Upper lobe of left lung (tissue), 6 donors: ENCODE results near the gene AP2A2. TPM values are rescaled to one million over a fixed set of nuclear protein-coding genes. Genes with fewer than 3 reads are reported as not detected.
A peak's percentile ranks its signal among the peaks of the same experiment; 100 is the strongest.

Experiments
- ATAC-seq, 2 donors: fragments of 200-7000 bp; cut with Tn5 transposase; one replicate each; pipeline ENCODE4 v1.9.1; 2022; ENCODE audit warnings: mild to moderate bottlenecking in 2 of 2, moderate library complexity in 2 of 2; ENCODE audit not compliant: low FRiP score in 2 of 2
- DNase-seq, 2 donors: peaks; one replicate each; pipeline ENCODE4 v3.0.0-alpha.2; 2019 to 2020
- H3K27ac ChIP-seq, 4 donors: fragments of 200-600 bp; sonication (generic); one replicate each; pipeline ENCODE4 v1.5.1; 2016 to 2019
- H3K27me3 ChIP-seq, 4 donors: fragments of 200-600 bp; sonication (generic); one replicate each; pipeline ENCODE4 v1.5.1; 2017 to 2019
- H3K36me3 ChIP-seq, 4 donors: fragments of 200-600 bp; sonication (generic); one replicate each; pipeline ENCODE4 v1.5.1; 2016 to 2019
- H3K4me1 ChIP-seq, 4 donors: fragments of 200-600 bp; sonication (generic); one replicate each; pipeline ENCODE4 v1.5.1; 2018 to 2019
- H3K4me3 ChIP-seq, 4 donors: fragments of 200-600 bp; sonication (generic); one replicate each; pipeline ENCODE4 v1.5.1; 2017 to 2019; ENCODE audit warnings: mild to moderate bottlenecking in 2 of 4, moderate library complexity in 1 of 4
- H3K9me3 ChIP-seq, 4 donors: fragments of 200-600 bp; sonication (generic); one replicate each; pipeline ENCODE4 v1.5.1; 2018 to 2019
- EP300 ChIP-seq, 4 donors: sonication (generic); formaldehyde crosslinking; IDR thresholded peaks; one replicate each; pipeline ENCODE4 v1.5.1; 2017; ENCODE audit warnings: antibody characterized with exemption in 4 of 4, control low read depth in 2 of 4
- POLR2A ChIP-seq, 4 donors: fragments of 450-650 bp; IDR thresholded peaks; one replicate each; pipeline ENCODE4 v1.5.1; 2016 to 2017; ENCODE audit warnings: antibody characterized with exemption in 4 of 4, mild to moderate bottlenecking in 2 of 4
- POLR2AphosphoS5 ChIP-seq, 2 donors: sonication (generic); formaldehyde crosslinking; IDR thresholded peaks; one replicate each; pipeline ENCODE4 v1.5.1; 2017; ENCODE audit warnings: antibody characterized with exemption in 2 of 2
- WGBS, 2 donors: methylation state at CpG; one replicate each; pipeline ENCODE4 v1.1.5; 2017 to 2018; 5-methylcytosine and 5-hydroxymethylcytosine counted together
- small RNA-seq, 4 donors: library from RNA; depleted of rRNA; stranded (forward); fragments of <200 nt; gene quantifications; one replicate each; pipeline ENCODE3, GENCODE V24; 2016
- total RNA-seq, 6 donors: library from RNA; depleted of rRNA in 4 of 6; stranded (reverse); fragments of >200 nt in 4 of 6; gene quantifications; one replicate each; pipeline versions ENCODE4 v1.1.0 to v1.2.1, GENCODE V29; 2016 to 2021
- TF ChIP-seq, protein P1 (sequence below), 6 experiments: fragments of 450-650 bp in 4 of 6; fragments of 200-600 bp in 2 of 6; sonication (generic) in 2 of 6; IDR thresholded peaks; one replicate each; pipeline ENCODE4 v1.5.1; 2016 to 2019; ENCODE audit warnings: antibody characterized with exemption in 6 of 6
- donor health status: DM: no; HTN: no; CAD: no; lungs with moderate emphysema.
- donor health status: DM: no; HTN: yes; CAD: no; lungs with severe emphysema.

AP2A2 gene
- total RNA-seq, 6 donors from 2014 or later, result 55.7 to 273 (median 103) TPM

GRCh38 chr11:1057806-1058205, 132.1 kb downstream of the AP2A2 start:
- Histone ChIP-seq H3K27ac (no peak overlapping the region), H3K36me3 (no peaks in the 10 kb centered on the region), H3K4me3 (no peak overlapping the region), H3K27me3 (no peaks in the 10 kb centered on the region), H3K9me3 (no peaks in the 10 kb centered on the region), H3K4me1 (peaks cover 0 to 8% (median 5%) of the 10 kb centered on the region in 4 donors)
- 91 to 93% methylated on average over 16 of the region's 16 CpGs for WGBS, 2 donors
- no peak for TF ChIP-seq EP300 (IDR thresholded peaks at IDR 0.05)
- TF ChIP-seq POLR2A (IDR thresholded peaks at IDR 0.05), result no peak
- DNase-seq (peak in 1 of 2 donors; percentile 57), ATAC-seq (no peak)

DNA sequence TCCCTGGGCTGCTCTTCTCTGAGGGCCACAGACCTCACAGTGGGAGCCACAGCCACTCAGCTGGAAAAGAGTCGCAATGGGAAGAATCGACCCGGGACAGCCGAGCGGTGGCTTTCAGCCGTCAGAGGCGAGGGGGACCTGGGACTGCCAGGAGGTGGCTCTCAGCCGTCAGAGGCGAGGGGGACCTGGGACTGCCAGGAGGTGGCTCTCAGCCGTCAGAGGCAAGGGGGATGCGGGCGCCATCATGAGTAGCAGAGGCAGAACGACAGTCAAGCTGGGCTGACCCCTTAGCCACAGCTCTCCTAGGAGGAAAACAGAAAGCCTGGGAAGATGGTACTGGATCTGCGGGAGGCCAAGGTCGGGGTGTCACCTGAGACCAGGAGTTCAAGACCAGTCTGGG, 134.1 kb downstream of the AP2A2 start:
- ATAC-seq (no peak), DNase-seq (peak in 1 of 2 donors; percentile 20)
- TF ChIP-seq, protein P1, sequence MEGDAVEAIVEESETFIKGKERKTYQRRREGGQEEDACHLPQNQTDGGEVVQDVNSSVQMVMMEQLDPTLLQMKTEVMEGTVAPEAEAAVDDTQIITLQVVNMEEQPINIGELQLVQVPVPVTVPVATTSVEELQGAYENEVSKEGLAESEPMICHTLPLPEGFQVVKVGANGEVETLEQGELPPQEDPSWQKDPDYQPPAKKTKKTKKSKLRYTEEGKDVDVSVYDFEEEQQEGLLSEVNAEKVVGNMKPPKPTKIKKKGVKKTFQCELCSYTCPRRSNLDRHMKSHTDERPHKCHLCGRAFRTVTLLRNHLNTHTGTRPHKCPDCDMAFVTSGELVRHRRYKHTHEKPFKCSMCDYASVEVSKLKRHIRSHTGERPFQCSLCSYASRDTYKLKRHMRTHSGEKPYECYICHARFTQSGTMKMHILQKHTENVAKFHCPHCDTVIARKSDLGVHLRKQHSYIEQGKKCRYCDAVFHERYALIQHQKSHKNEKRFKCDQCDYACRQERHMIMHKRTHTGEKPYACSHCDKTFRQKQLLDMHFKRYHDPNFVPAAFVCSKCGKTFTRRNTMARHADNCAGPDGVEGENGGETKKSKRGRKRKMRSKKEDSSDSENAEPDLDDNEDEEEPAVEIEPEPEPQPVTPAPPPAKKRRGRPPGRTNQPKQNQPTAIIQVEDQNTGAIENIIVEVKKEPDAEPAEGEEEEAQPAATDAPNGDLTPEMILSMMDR (IDR thresholded peaks at IDR 0.05), result no peak
- no peak for TF ChIP-seq POLR2A (IDR thresholded peaks at IDR 0.05)
- TF ChIP-seq POLR2AphosphoS5 (IDR thresholded peaks at IDR 0.05), result no peak
- TF ChIP-seq EP300 (IDR thresholded peaks at IDR 0.05), result no peak

DNA sequence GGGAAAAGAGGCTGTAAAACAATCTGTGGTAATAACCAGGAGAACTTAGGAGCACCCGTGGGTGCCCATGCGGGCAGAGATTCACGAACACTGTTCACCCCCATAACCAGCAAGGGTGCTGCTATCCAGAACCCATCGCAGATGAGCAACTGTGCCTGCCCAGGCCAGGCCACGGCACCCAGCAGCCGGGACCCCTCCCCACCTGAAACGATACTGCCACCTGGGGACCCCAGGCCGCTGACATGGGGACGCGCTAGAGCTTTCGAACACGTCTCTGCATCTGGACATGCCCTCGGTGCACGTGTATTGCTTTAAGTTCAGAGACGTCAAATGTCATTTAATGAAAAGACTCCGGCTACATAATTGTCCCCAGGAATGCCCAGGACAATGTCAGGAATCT, 134.7 kb downstream of the AP2A2 start:
- TF ChIP-seq POLR2AphosphoS5 (IDR thresholded peaks at IDR 0.05), result no peak
- TF ChIP-seq POLR2A (IDR thresholded peaks at IDR 0.05), result no peak
- TF ChIP-seq, protein P1 (IDR thresholded peaks at IDR 0.05), result no peak
- no peak for TF ChIP-seq EP300 (IDR thresholded peaks at IDR 0.05)
- 85 to 94% methylated on average over 15 to 16 of the region's 16 CpGs for WGBS, 2 donors
- H3K27me3 ChIP-seq, result no peaks in the 10 kb centered on the region
- no peak overlapping the region for H3K4me3 ChIP-seq
- H3K9me3 ChIP-seq, result no peaks in the 10 kb centered on the region
- H3K4me1 ChIP-seq, result no peaks in the 10 kb centered on the region
- peak in 1 of 2 donors; percentile 12 for ATAC-seq
- peak; percentile 13 to 53 for DNase-seq
- H3K27ac ChIP-seq, result no peak overlapping the region
- H3K36me3 ChIP-seq, result no peaks in the 10 kb centered on the region

More for the DNA sequence above, 134.1 kb downstream of the AP2A2 start:
- H3K27ac ChIP-seq, result no peak overlapping the region
- H3K4me3 ChIP-seq, result no peak overlapping the region
- no peaks in the 10 kb centered on the region for H3K9me3 ChIP-seq
- WGBS, 2 donors, result 72 to 88% methylated on average over 13 to 15 of the region's 15 CpGs
- peaks cover 0 to 3% (median 0%) of the 10 kb centered on the region in 4 donors for H3K4me1 ChIP-seq
- H3K27me3 ChIP-seq, result no peaks in the 10 kb centered on the region
- no peaks in the 10 kb centered on the region for H3K36me3 ChIP-seq

- 66 to 73% methylated on average over 18 of the region's 18 CpGs for WGBS, 2 donors
- no peaks in the 10 kb centered on the region for H3K4me1 ChIP-seq
- DNase-seq, result peak in 1 of 2 donors; percentile 21
- no peaks in the 10 kb centered on the region for H3K36me3 ChIP-seq
- H3K27ac ChIP-seq, result no peak overlapping the region
- peak; percentile 34 to 61 for ATAC-seq
- no peak overlapping the region for H3K4me3 ChIP-seq
- no peaks in the 10 kb centered on the region for H3K9me3 ChIP-seq
- H3K27me3 ChIP-seq, result no peaks in the 10 kb centered on the region
- no peak for TF ChIP-seq EP300 (IDR thresholded peaks at IDR 0.05)
- TF ChIP-seq POLR2A (IDR thresholded peaks at IDR 0.05), result no peak
- TF ChIP-seq POLR2AphosphoS5 (IDR thresholded peaks at IDR 0.05), result no peak
- TF ChIP-seq, protein P1 (IDR thresholded peaks at IDR 0.05), result no peak
These were observed 135.4 kb downstream of the AP2A2 start for GRCh38 chr11:1060852-1061616.

Small RNA genes within 50 kb of the gene (small RNA-seq; reads per million reads assigned to genes)
- gene RNU6-1025P, result 0 reads per million in 4 donors

Other genes starting within 250 kb of the AP2A2 start
- 10 to 100 TPM; 23.9 to 87.3 (median 35.6) TPM for gene DEAF1, start 230.6 kb upstream of the AP2A2 start, total RNA-seq
- gene TMEM80, start 230.1 kb upstream of the AP2A2 start, total RNA-seq, result 10 to 100 TPM; 28.6 to 62.9 (median 36.1) TPM
- gene EPS8L2, start 219.6 kb upstream of the AP2A2 start, total RNA-seq, result 100 to 1,000 TPM; 120 to 497 (median 199) TPM
- 100 to 1,000 TPM; 163 to 313 (median 217) TPM for gene TALDO1, start 178.4 kb upstream of the AP2A2 start, total RNA-seq
- gene GATD1, start 148.4 kb upstream of the AP2A2 start, total RNA-seq, result 10 to 100 TPM; 14.8 to 77.7 (median 63.6) TPM
- not detected for gene CEND1, start 135.8 kb upstream of the AP2A2 start, total RNA-seq
- gene SLC25A22, start 127.6 kb upstream of the AP2A2 start, total RNA-seq, result 10 to 100 TPM; 13.6 to 29.3 (median 22.3) TPM
- gene PIDD1, start 120.6 kb upstream of the AP2A2 start, total RNA-seq, result 10 to 100 TPM in 5 of 6 donors, 1 to 10 TPM in 1; 5.2 to 76.5 (median 15.4) TPM
- 1,000 to 10,000 TPM in 2 of 6 donors, 100 to 1,000 TPM in 4; 451 to 1,926 (median 773) TPM for gene RPLP2, start 115.9 kb upstream of the AP2A2 start, total RNA-seq
- gene PNPLA2, start 107.0 kb upstream of the AP2A2 start, total RNA-seq, result 100 to 1,000 TPM in 4 of 6 donors, 10 to 100 TPM in 2; 74.5 to 303 (median 164) TPM
- 100 to 1,000 TPM in 1 of 6 donors, 10 to 100 TPM in 5; 29.0 to 157 (median 41.4) TPM for gene CRACR2B, start 98.0 kb upstream of the AP2A2 start, total RNA-seq
- 100 to 1,000 TPM; 179 to 545 (median 421) TPM for gene CD151, start 92.9 kb upstream of the AP2A2 start, total RNA-seq
- gene POLR2L, start 83.3 kb upstream of the AP2A2 start, total RNA-seq, result 100 to 1,000 TPM in 3 of 6 donors, 10 to 100 TPM in 3; 34.1 to 168 (median 102) TPM
- gene TSPAN4, start 83.0 kb upstream of the AP2A2 start, total RNA-seq, result 100 to 1,000 TPM in 5 of 6 donors, 10 to 100 TPM in 1; 91.3 to 181 (median 169) TPM
- 100 to 1,000 TPM in 1 of 6 donors, 10 to 100 TPM in 5; 34.6 to 144 (median 59.1) TPM for gene CHID1, start 15.1 kb upstream of the AP2A2 start, total RNA-seq
- 1 to 10 TPM in 1 of 6 donors, under 1 TPM in 2, not detected in 3; 0.06 to 4.2 (median 0.51) TPM for gene MUC6, start 110.8 kb downstream of the AP2A2 start, total RNA-seq
- under 1 TPM in 2 of 6 donors, not detected in 4; 0.11 to 0.84 TPM for gene MUC2, start 149.0 kb downstream of the AP2A2 start, total RNA-seq
- gene MUC5AC, start 232.1 kb downstream of the AP2A2 start, total RNA-seq, result 1 to 10 TPM in 2 of 6 donors, under 1 TPM in 3, not detected in 1; under 0.01 to 7.3 (median 0.78) TPM